HG02798 (cell line): ENCODE measurements around the gene KRT81.
"Not testable (repeated sequence)": the region's sequence is repeated elsewhere in the genome, so short reads cannot be mapped to it uniquely, and the experiment has no call there.

Experiments used
- ATAC-seq: cut with Tn5 transposase; IDR thresholded peaks from one replicate; pipeline ENCODE4 v1.9.1; 2021; ENCODE audit warnings: mild to moderate bottlenecking; ENCODE audit not compliant: unreplicated experiment, poor library complexity

Gene KRT81

DNA sequence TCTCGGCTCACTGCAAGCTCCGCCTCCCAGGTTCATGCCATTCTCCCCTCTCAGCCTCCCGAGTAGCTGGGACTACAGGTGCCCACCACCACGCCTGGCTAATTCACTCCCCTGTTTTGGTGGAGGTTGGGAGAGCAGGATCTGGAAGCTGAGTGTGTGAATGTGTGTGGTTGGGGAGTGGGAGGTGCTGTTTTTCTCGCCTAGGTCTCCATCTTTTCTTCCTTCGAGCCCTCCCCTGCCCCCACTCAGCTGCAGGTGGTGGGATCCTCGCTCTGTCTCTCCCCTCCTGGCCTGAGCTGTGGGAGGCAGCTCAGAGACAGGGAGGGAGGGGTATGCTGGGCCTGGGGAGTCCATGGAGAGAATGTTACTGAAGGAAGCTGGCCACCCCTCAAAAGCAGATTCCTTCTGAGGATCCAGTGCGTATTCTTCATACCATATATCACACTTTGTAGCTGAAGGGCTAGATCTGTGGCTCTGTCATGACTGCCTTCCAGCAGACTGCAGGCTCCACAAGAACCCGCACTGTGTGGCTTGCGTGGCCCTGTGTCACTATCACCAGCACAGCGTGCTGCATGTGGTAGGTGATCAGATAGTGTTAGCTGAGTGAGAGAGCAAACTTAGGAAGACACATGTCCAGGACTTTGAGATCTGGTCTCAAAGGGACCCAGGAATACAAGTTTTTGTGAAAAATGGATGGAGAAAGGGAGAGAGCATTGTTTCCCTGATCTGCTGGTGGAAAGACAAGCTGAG, 27.1 kb upstream of the KRT81 start:
- no peak for ATAC-seq

DNA sequence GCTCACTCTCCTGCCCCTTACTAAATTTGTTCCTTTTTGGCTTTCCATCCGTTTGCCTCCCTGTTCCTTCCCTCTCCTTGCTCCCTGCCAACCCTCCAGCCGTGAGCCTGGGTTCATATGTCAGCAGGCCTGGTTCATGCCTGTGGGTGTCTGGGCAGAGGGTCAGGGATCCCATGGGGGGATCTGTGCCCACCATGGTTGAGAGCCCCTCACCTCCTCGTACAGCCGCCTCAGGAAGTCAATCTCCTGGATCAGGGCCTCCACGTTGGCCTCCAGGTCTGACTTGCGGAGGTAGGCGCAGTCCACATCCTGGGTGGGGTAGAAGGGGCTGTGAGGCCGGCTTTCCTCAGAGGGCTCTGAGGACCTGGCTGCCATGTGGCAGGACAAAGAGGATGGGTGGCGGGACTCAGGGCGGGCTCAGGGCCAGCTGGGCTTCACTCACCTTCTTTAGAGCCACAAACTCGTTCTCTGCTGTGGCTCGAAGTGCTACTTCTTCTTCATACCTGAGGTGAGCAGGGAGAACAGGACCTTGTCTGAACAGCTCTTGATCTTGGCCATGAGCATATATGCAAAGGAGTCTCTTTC, 26.2 kb upstream of the KRT81 start:
- ATAC-seq = no peak

DNA sequence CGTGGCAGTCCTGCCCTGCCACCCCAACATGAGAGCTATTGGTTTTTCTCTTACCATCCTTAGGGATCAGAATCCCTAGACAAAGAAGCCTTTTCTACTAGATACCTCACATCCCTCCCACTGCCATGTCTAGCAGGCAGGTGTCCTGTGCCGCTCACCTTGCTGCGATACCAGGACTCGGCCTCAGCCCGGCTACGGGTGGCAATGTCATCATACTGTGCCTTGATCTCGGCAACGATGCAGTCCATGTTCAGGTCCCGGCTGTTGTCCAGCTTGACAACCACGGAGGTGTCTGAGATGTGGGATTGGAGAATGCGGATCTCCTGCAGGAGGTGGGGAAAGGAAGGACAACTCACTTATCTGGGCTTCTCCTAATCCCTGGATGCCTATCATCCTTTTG, 25.4 kb upstream of the KRT81 start:
- no peak for ATAC-seq

DNA sequence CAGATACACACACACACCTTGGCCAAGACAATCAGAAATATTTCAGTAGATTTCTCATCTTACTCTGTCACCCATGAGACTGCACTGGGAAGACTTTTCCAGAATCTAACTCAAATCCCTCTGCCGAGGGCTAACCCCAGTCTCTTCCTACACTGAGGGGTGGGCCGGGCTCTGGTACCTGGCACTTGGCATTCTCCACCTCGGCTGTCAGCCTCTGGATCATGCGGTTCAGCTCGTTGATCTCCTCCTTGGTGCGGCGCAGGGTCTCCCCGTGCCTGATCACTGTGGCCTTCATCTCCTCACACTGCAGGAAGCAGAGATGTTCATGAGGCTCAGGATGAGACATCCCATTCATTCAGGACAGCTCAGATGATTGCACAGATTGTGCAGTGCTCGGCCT, 25.0 kb upstream of the KRT81 start:
- no peak for ATAC-seq

DNA sequence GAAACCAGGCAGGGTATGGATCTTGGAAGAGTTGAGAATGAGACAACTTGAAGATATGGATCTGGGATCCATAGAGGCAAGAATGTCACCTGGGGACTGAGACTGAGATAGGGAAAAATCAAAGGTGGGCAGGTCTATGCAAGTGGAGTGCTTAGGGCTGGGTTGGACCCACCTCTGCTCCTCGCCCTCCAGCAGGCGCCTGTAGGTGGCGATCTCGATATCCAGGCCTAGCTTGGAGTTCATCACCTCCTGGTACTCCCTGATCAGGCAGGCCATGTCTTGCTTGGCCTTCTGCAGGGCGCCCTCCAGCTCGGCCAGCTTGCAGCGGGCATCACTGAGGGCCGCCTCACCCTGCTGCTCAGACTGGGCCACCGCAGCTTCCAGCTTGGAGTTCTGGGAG, 24.4 kb upstream of the KRT81 start:
- not testable (repeated sequence) for ATAC-seq

DNA sequence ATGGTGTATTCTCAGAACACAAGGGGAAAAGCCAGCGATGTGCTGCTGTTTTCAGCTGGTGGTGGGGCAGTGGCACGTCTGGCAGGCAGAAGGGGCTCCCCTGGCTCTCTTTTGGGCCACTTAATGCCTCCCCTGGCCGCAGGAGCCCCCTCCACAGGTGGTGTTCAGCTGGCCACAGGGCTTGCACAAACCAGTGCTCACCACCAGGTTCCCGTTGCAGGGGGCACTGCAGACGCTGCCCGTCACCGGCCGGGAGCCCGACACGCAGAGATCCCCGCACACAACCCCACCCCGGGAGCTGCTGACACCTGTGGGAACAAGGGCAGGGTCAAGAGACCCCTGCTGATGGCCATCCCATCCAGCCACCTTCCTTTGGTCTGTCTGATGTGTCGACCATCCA, 23.2 kb upstream of the KRT81 start:
- ATAC-seq = no peak

DNA sequence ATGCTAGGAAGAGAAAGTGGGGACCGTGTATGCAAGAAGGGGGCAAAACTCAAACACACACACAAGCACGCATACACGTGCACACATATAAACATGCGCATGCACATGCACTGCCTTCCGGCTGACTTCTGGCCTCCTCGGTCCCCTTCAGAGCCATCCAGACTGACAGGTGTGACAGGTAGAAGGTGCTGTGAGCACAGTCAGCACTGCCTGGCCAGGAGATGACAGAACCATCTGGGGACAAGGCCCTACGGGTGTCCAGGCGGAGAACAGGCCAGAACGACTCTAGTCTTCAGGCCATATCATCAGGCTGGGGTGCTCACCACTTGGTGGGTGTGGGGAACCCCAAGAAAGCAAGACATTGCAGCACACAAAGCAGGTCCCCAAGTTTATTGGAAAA, 22.6 kb upstream of the KRT81 start:
- ATAC-seq = no peak

DNA sequence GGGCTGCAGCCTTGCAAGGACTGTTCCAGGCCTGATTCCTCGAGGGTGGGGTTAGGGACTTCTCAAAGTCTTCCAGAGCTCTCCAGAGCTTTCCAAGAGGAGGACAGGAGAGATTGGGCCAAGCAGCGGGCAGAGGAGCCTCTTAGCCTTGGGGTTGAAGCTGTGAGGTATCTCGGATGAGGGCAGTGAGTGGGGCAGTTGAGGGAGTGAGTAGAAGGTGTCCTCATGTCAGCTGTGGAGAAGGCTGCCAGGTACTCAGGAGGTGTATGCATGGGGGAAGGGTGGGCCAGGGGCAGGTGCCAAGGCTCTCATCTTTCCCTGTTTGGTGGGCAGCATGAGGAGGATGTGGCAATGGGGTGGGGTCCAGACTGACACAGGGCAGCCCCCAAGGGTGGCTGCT, 22.1 kb upstream of the KRT81 start:
- ATAC-seq = no peak

DNA sequence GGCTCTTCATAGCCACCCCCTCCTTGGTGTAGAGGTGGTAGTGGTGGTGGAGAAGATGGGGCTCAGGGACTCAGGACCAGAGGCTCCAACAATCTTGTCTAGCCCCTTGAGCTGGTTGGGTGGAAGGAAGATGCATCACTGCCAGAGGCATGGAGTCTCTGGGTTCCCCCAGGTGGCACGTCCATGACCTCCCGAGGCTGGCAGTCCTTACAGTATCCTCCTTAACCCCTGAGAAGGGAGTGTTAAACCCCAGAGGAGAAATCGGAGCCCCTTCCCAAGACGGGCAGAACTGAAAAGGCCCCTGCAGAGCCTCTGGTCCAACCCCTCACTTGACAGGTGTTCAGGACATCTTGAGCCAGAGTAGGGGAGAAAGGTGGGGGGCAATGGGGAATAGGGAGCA, 20.8 kb upstream of the KRT81 start:
- no peak for ATAC-seq

DNA sequence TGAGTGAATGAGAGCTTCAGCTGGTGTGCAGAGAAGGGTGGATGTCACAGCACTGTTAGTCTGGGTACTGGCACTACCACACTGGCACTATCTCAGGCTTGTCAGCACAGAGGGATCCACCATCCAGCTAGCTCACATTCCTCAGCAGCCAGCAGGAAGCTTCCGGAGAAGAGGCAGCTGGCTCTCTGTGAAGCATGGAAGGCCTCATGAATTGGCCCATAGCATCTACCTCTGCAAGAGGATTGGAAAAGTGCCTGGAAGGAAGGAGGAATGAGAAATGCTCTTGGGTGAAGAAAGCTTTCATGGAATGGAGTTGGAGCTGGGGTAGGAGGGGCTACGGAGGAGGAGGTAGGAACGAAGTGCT, 19.9 kb upstream of the KRT81 start:
- ATAC-seq = no peak

DNA sequence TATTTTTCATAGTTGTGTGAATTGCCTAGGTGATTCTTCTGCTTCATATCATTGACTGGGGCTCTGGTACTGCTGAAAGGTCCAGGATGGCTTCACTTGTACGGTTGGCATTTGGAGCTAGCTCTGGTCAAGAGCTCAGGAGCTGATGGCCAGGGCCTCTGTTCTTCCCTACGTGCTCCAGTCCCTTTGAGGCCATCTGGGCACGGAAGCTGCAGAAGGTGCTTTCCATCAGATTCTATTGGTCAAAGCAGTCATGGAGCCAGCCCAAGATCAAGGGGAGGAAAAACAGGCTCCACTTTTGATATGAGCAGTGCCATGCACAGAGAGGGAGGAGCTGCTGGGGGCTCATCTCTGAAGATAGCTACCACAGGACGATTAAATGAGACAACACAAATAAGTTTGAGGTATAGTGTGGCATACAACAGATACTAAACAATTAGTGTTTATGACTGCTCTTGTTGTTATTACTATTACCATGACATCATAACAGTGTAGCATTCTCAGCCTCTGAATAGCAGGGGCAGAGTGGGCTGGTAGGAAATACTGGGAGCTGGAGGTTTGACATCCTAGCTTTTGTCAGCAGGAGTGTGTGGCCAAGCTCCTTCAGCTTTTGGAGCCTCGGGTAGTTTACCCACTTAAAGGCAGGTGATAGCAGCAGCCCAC, 19.4 kb upstream of the KRT81 start:
- ATAC-seq = no peak

DNA sequence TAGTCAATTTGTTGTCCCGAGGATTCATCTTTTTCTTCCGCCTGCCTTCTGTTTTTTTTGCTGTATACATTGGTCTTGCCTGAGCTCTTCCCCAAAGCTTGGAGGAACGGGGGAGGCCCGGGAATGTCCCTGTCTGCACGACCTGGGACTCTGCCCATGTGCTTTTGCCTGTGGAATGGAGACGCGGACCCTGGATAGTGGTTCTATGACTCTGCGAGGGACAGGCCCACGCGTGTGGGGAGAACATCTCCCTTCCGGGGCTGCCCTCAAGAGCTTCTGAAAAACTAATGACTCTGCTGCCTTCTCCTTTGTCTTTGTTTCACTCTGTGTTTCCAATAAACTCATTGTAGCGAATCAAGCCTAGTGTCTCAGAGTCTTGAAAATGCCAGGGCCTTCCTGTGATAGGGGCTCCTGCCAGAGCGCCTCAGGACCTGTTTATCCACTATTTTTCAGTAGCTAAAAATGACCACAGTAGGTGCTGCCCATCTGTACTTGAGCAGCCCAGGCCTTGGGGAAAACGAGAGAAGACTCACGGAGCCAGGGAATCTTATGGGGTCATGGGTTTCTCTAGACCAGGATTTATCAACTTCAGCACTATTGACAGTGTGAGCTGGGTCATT, 17.6 kb upstream of the KRT81 start:
- ATAC-seq = no peak

DNA sequence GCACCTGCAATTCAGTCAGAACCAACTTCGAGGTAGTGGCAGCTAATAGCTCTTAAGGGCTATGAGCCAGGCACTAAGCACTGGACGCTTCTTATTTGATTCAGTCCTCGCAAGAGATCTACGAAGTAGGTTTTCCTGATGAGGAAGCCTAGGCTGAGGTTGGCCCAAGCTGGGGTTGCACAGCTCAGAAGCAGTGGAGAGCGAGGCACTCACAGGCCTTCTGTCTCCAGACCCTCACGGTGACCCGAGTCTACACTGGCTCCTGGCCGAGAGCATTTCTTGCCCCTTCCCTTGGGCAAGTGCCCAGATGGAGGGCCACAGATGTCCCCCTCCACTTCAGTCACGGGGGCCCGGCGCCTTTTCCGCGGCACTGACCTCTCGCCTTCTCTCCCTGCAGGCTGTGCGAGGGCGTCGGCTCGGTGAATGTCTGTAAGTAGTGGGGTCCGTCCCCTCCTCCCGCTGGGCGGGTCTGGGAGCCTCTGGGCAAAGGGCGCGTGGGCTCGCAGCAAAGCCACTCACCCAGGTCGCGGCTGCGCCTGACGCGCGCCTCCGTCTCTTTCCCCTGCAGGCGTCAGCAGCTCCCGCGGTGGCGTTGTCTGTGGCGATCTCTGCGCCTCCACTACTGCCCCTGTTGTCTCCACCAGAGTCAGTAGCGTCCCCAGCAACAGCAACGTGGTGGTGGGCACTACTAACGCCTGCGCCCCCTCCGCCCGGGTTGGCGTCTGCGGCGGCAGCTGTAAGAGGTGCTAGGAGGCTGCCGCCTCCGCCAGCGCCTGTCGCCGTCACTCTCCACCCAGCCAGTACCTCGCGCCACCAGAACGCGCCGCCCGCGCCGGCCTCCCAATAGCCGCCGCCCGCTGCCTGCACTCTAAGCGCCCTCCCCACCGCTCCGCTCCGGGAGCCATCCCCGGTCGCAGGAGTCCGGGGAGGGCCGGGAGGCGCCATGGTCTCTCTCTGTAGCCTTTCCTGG, 16.8 kb upstream of the KRT81 start:
- ATAC-seq = no peak

DNA sequence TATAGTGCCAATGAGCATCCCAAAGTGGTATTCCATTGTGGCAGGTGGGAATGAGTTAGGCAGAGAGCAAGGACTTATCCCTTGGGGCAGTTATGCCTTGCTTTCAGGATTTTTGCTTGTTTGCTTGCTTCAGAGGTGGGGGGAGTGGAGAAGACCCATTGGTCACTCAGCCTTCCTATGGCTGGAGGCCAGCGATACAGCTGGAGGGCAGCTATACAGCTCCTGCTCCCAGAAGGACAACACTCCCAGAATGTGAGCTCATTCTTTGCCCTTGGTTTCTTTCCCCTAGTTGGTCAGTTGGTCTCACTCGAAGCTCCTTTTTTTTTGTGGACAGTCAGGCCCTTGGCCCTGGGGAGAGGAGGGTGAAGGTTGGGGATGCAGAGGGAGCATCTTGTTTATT, 15.4 kb upstream of the KRT81 start:
- no peak for ATAC-seq

DNA sequence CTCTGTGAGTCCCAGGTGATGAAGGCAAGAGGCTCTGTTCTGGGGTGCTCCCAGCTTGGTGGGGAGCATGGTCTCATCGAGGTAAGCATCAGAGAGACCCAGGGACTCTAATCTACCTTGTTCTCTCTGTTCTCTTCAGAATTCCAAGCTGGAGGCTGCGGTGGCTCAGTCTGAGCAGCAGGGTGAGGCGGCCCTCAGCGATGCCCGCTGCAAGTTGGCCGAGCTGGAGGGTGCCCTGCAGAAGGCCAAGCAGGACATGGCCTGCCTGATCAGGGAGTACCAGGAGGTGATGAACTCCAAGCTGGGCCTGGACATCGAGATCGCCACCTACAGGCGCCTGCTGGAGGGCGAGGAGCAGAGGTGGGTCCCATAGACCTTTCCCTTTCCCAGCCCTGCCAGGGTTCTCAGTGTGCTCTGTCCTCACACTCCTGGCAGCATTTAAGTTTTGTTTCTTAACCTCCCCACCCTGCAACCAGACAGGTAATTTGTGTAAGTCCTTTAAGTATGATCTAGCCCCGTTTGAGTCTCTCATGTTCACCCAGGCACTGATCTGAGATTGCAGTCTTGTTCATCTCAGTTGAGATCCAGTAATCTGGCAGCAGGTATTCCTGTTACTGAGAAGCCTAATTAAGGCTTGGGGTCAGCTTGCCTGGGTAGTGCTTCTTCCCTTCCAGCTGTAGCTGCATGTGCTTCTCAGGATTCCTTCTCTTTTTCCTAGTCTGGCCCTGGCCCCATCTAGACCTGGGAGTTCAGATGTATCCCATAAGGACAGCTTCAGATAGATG, 14.8 kb upstream of the KRT81 start:
- no peak for ATAC-seq

DNA sequence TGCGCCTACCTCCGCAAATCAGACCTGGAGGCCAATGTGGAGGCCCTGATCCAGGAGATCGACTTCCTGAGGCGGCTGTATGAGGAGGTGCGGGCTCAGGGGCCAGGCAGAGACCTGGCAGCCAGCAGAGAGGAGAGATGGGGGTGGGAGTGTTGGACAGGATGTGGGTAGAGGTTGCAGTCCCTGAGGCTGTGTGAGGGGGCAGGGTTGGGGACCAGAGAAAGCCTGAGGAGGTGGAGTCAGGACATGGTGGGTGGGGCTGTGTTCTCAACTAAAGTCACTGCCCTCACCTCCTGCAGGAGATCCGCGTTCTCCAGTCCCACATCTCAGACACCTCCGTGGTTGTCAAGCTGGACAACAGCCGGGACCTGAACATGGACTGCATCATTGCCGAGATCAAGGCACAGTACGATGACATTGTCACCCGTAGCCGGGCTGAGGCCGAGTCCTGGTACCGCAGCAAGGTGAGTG, 13.6 kb upstream of the KRT81 start:
- peak; percentile 70 for ATAC-seq

DNA sequence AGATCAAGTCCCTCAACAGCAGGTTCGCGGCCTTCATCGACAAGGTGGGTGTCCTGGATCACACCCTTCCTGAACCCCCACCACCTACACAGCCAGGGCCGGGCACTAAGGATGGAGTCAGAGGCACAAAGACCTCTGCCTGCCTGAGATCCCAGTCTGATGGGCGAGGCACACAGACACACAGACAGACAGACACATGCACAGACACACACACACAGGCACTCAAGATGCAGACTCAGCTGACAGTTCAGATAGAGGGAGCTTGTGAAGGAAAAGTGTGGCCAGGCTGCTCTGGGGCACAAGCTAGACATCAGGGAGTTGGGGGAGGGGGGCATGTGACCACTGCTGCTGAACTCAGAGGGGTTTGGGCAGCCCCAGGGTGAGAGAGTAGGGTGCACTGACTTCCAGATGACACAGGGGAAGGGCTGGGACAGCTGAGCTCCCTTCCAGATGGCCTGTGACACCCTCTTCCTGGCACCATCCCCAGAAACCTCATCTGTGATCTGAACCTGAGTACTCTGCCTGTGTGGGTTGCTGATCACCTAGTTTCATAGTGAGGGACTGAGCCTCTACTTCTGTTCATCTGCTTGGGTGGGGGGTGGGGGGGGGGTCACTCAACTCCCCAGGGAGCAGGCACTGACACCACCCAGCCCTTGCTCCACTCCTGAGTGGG, 11.0 kb upstream of the KRT81 start:
- ATAC-seq = not testable (repeated sequence)

DNA sequence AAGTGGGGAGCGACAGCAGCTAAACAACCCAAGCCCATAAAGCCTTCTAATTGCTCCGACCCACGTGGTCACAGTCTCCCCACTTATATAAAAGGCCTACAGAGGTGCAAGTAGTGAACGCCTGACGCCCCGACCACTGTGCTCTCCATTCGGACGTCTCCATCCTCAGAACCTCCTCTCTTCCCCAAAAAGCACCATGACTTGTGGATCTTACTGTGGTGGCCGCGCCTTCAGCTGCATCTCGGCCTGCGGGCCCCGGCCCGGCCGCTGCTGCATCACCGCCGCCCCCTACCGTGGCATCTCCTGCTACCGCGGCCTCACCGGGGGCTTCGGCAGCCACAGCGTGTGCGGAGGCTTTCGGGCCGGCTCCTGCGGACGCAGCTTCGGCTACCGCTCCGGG, 10.4 kb upstream of the KRT81 start:
- not testable (repeated sequence) for ATAC-seq
